Loucy (cell line): Measurements from ENCODE around the gene FAM50A.

Source experiments
- H2AFZ ChIP-seq: fragments of 200-600 bp; sonication (generic); 2 replicates; pipeline ENCODE4 v1.6.0; 2016; ENCODE audit warnings: antibody characterized with exemption, mild to moderate bottlenecking, low read length, moderate library complexity
- H3F3A ChIP-seq: fragments of 200-600 bp; 2 replicates; pipeline ENCODE4 v1.6.0; 2016; ENCODE audit warnings: antibody characterized with exemption, low read depth, mild to moderate bottlenecking
- H3K27me3 ChIP-seq: fragments of 200-600 bp; sonication (generic); 2 replicates; pipeline ENCODE4 v1.6.1; 2014; ENCODE audit warnings: low read length, mild to moderate bottlenecking; ENCODE audit not compliant: insufficient read depth, poor library complexity, severe bottlenecking
- H3K36me3 ChIP-seq: fragments of 200-600 bp; sonication (generic); 2 replicates; pipeline ENCODE4 v1.6.1; 2016; ENCODE audit warnings: low read length; ENCODE audit not compliant: insufficient read depth
- H3K4me1 ChIP-seq: fragments of 200-600 bp; sonication (generic); 2 replicates; pipeline ENCODE4 v1.5.1; 2014; ENCODE audit warnings: low read length, mild to moderate bottlenecking; ENCODE audit not compliant: insufficient read depth, poor library complexity, severe bottlenecking
- H3K4me2 ChIP-seq: fragments of 200-600 bp; sonication (generic); 2 replicates; pipeline ENCODE4 v1.6.0; 2014; ENCODE audit warnings: antibody characterized with exemption, low read length, low read depth, mild to moderate bottlenecking; ENCODE audit not compliant: poor library complexity, severe bottlenecking
- H3K4me3 ChIP-seq: fragments of 200-600 bp; sonication (generic); 2 replicates; pipeline ENCODE4 v1.5.1; 2014; ENCODE audit warnings: low read length, mild to moderate bottlenecking, mixed read lengths; ENCODE audit not compliant: poor library complexity, severe bottlenecking
- H3K79me2 ChIP-seq: fragments of 200-600 bp; sonication (generic); 2 replicates; pipeline ENCODE4 v1.6.1; 2014; ENCODE audit warnings: low read length; ENCODE audit not compliant: insufficient read depth
- H3K9ac ChIP-seq: fragments of 200-600 bp; sonication (generic); 2 replicates; pipeline ENCODE4 v1.6.0; 2014; ENCODE audit warnings: mild to moderate bottlenecking, low read depth, low read length, moderate library complexity; ENCODE audit not compliant: poor library complexity, severe bottlenecking
- H3K9me2 ChIP-seq: fragments of 200-600 bp; sonication (generic); replicated peaks from 2 replicates; pipeline ENCODE4 v1.6.1; 2016; ENCODE audit warnings: low read depth, low read length, mixed read lengths
- H3K9me3 ChIP-seq: fragments of 200-600 bp; sonication (generic); 2 replicates; pipeline ENCODE4 v1.6.1; 2014; ENCODE audit warnings: mild to moderate bottlenecking, antibody characterized with exemption, low read length, low read depth; ENCODE audit not compliant: insufficient read depth
- H4K20me1 ChIP-seq: fragments of 200-600 bp; sonication (generic); 2 replicates; pipeline ENCODE4 v1.6.0; 2014; ENCODE audit warnings: antibody characterized with exemption, low read length, mild to moderate bottlenecking; ENCODE audit not compliant: insufficient read depth, poor library complexity, severe bottlenecking
- CTCF ChIP-seq: fragments of 200-600 bp; sonication (generic); conservative IDR thresholded peaks from 2 replicates; pipeline ENCODE4 v1.5.1; 2014; ENCODE audit warnings: mild to moderate bottlenecking, antibody characterized with exemption, low read length
- EZH2phosphoT487 ChIP-seq: fragments of 200-600 bp; IDR thresholded peaks from 2 replicates; pipeline ENCODE4 v1.6.1; 2018; ENCODE audit warnings: antibody characterized with exemption, mild to moderate bottlenecking, moderate library complexity, borderline replicate concordance

The FAM50A gene

GRCh38 chrX:154448484-154448883 is 4.5 kb downstream of the FAM50A start:
- Histone ChIP-seq H3K4me2 (no peak overlapping the region), H4K20me1 (no peaks in the 10 kb centered on the region), H3K4me3 (no peak overlapping the region), H3K9me2 (no peaks in the 10 kb centered on the region), H3K36me3 (no peaks in the 10 kb centered on the region), H3K9me3 (no peaks in the 10 kb centered on the region), H3K27me3 (no peaks in the 10 kb centered on the region), H3K4me1 (no peaks in the 10 kb centered on the region), H3K9ac (no peak overlapping the region), H3K79me2 (peaks cover 9% of the 10 kb centered on the region; the same call in 1 of the 2 replicates), H2AFZ (no peak overlapping the region), H3F3A (no peaks in the 10 kb centered on the region)
- no peak for TF ChIP-seq CTCF
- no peak for TF ChIP-seq EZH2phosphoT487

DNA sequence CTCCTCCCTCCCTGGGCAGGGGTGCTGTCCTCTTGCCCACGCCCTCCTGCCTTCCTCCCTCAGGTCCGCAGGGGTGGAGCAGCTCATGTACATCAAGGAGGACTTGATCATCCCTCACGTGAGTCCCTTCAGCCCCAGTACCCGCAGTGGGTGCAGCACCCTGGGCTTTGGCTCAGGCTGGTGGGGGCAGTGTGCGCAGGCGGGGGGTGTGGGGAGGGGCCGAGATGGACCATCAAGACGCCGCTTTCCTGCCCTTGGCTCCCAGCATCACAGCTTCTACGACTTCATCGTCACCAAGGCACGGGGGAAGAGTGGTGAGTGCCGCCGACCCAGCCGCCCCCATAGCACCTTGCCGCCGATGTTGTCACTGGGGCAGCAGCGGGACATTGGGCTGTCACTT is 5.7 kb downstream of the FAM50A start:
- H3K4me2 ChIP-seq, result no peak overlapping the region
- TF ChIP-seq EZH2phosphoT487 (no peak), CTCF (no peak)
- H3K9me3 ChIP-seq, result no peaks in the 10 kb centered on the region
- no peak overlapping the region for H3K9ac ChIP-seq
- H3K4me1 ChIP-seq, result no peaks in the 10 kb centered on the region
- H3K79me2 ChIP-seq, result peaks cover 6% of the 10 kb centered on the region; the same call in 1 of the 2 replicates
- H3K27me3 ChIP-seq, result no peaks in the 10 kb centered on the region
- no peaks in the 10 kb centered on the region for H3K36me3 ChIP-seq
- H4K20me1 ChIP-seq, result no peaks in the 10 kb centered on the region
- no peaks in the 10 kb centered on the region for H3F3A ChIP-seq
- H2AFZ ChIP-seq, result no peak overlapping the region
- H3K4me3 ChIP-seq, result no peak overlapping the region
- no peaks in the 10 kb centered on the region for H3K9me2 ChIP-seq

DNA sequence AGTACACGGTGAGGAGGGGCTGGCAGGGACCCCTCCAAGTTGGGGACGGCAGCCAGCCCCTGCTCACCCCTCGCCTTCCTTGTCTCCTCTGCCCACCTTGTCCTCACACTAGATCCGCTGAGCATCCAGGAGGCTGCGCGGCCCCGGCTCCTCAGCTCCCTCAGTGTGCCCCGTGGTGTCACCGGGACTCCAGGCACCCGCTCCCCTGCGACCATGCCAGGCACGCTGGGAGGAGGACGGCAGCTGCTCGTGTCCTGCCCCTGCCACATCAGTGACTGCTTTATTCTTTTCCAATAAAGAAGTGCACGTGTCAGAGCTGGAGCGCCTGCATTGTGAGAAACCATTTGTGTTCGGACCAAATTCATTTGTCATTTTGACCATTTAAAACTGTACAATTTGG is 6.4 kb downstream of the FAM50A start:
- Histone ChIP-seq H3K79me2 (no peaks in the 10 kb centered on the region), H3K27me3 (no peaks in the 10 kb centered on the region), H2AFZ (no peak overlapping the region), H3K9me2 (no peaks in the 10 kb centered on the region), H3K4me3 (no peak overlapping the region), H3K4me2 (no peak overlapping the region), H3K9ac (no peak overlapping the region), H3K4me1 (no peaks in the 10 kb centered on the region), H3K9me3 (no peaks in the 10 kb centered on the region), H3F3A (no peaks in the 10 kb centered on the region), H3K36me3 (no peaks in the 10 kb centered on the region), H4K20me1 (no peaks in the 10 kb centered on the region)
- TF ChIP-seq EZH2phosphoT487 (no peak), CTCF (no peak)
